Osteocyte (in vitro differentiated cells): ENCODE measurements around the gene TENT5C. TPM values are rescaled to one million over a fixed set of nuclear protein-coding genes. Genes with fewer than 3 reads are reported as not detected.

Experiments used
- DNase-seq: peaks from one replicate; pipeline ENCODE4 v3.0.0; 2021; ENCODE audit warnings: mixed read lengths; ENCODE audit not compliant: unreplicated experiment; ENCODE audit errors: extremely low spot score
- H3K27ac Mint-ChIP-seq: one replicate; pipeline ENCODE4 v1.8.0; 2021; ENCODE audit warnings: mild to moderate bottlenecking, mixed read lengths; ENCODE audit not compliant: unreplicated experiment
- H3K27me3 Mint-ChIP-seq: one replicate; pipeline ENCODE4 v1.8.0; 2021; ENCODE audit warnings: mixed read lengths; ENCODE audit not compliant: unreplicated experiment
- H3K36me3 Mint-ChIP-seq: one replicate; pipeline ENCODE4 v1.8.0; 2021; ENCODE audit warnings: mixed read lengths; ENCODE audit not compliant: unreplicated experiment
- H3K4me1 Mint-ChIP-seq: one replicate; pipeline ENCODE4 v1.8.0; 2021; ENCODE audit warnings: mixed read lengths; ENCODE audit not compliant: unreplicated experiment
- H3K4me3 Mint-ChIP-seq: one replicate; pipeline ENCODE4 v1.8.0; 2021; ENCODE audit warnings: mild to moderate bottlenecking, moderate library complexity, mixed read lengths; ENCODE audit not compliant: unreplicated experiment
- H3K9me3 Mint-ChIP-seq: one replicate; pipeline ENCODE4 v1.8.0; 2021; ENCODE audit warnings: mixed read lengths; ENCODE audit not compliant: unreplicated experiment
- total RNA-seq: library from RNA; stranded (reverse); gene quantifications from 2 replicates; pipeline ENCODE4 v1.2.1, GENCODE V29; 2021
- TF ChIP-seq, protein P1 (sequence below): fragments of 200-600 bp; sonication (generic); IDR thresholded peaks from 2 replicates; pipeline ENCODE4 v1.5.0; 2021; ENCODE audit warnings: antibody characterized with exemption, mild to moderate bottlenecking, moderate library complexity

Gene TENT5C
- total RNA-seq, 1 donor from 2014 or later: 0.08 TPM

DNA sequence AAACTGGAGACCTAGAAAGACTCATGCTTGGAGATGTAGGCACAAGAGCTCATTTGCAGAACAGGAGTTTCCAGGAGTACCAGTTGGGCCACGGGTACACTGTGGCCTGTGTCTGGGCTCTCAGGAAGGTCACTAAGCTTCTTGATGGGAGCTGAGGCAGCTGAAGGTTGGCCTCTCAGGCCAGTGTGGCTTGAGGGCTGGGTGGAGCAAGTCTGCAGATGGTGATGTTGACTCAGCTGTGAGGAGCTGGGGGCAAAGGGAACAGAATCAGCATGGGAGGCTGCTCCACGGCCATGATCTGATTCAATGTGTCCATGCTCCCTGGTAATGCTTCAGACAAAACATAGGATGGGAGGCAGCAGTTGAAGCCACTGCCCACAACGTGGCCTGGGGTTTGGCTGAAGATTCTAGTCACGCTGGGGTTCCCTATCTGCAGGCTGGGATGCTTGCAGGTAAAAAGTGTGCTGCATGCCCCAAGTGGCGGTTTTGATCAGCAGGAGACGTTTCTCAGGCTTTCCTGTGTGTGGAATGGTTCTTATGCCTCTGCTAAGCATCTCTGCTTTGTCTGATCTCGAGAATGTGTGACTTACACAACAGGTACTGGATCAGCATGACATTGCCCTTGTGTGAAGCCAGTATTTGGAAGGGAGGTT is 15.4 kb upstream of the TENT5C start:
- no peaks in the 10 kb centered on the region for H3K27me3 Mint-ChIP-seq
- TF ChIP-seq, protein P1, sequence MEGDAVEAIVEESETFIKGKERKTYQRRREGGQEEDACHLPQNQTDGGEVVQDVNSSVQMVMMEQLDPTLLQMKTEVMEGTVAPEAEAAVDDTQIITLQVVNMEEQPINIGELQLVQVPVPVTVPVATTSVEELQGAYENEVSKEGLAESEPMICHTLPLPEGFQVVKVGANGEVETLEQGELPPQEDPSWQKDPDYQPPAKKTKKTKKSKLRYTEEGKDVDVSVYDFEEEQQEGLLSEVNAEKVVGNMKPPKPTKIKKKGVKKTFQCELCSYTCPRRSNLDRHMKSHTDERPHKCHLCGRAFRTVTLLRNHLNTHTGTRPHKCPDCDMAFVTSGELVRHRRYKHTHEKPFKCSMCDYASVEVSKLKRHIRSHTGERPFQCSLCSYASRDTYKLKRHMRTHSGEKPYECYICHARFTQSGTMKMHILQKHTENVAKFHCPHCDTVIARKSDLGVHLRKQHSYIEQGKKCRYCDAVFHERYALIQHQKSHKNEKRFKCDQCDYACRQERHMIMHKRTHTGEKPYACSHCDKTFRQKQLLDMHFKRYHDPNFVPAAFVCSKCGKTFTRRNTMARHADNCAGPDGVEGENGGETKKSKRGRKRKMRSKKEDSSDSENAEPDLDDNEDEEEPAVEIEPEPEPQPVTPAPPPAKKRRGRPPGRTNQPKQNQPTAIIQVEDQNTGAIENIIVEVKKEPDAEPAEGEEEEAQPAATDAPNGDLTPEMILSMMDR: no peak
- H3K4me3 Mint-ChIP-seq: no peak overlapping the region
- H3K36me3 Mint-ChIP-seq: no peaks in the 10 kb centered on the region
- H3K9me3 Mint-ChIP-seq: no peaks in the 10 kb centered on the region
- DNase-seq: no peak
- peaks cover 11% of the 10 kb centered on the region for H3K4me1 Mint-ChIP-seq
- no peak overlapping the region for H3K27ac Mint-ChIP-seq

GRCh38 chr1:117591252-117591651 is 14.6 kb upstream of the TENT5C start:
- no peak overlapping the region for H3K27ac Mint-ChIP-seq
- H3K27me3 Mint-ChIP-seq: no peaks in the 10 kb centered on the region
- no peak for DNase-seq
- H3K36me3 Mint-ChIP-seq: no peaks in the 10 kb centered on the region
- no peak overlapping the region for H3K4me3 Mint-ChIP-seq
- no peaks in the 10 kb centered on the region for H3K9me3 Mint-ChIP-seq
- H3K4me1 Mint-ChIP-seq: peaks cover 11% of the 10 kb centered on the region
- TF ChIP-seq, protein P1: no peak

- no peaks in the 10 kb centered on the region for H3K36me3 Mint-ChIP-seq
- no peaks in the 10 kb centered on the region for H3K9me3 Mint-ChIP-seq
- no peak overlapping the region for H3K4me3 Mint-ChIP-seq
- TF ChIP-seq, protein P1: no peak
- H3K27me3 Mint-ChIP-seq: peaks cover 7% of the 10 kb centered on the region
- H3K27ac Mint-ChIP-seq: no peak overlapping the region
- no peak for DNase-seq
- H3K4me1 Mint-ChIP-seq: peaks cover 11% of the 10 kb centered on the region
Measured at GRCh38 chr1:117592155-117592554, 13.7 kb upstream of the TENT5C start.

DNA sequence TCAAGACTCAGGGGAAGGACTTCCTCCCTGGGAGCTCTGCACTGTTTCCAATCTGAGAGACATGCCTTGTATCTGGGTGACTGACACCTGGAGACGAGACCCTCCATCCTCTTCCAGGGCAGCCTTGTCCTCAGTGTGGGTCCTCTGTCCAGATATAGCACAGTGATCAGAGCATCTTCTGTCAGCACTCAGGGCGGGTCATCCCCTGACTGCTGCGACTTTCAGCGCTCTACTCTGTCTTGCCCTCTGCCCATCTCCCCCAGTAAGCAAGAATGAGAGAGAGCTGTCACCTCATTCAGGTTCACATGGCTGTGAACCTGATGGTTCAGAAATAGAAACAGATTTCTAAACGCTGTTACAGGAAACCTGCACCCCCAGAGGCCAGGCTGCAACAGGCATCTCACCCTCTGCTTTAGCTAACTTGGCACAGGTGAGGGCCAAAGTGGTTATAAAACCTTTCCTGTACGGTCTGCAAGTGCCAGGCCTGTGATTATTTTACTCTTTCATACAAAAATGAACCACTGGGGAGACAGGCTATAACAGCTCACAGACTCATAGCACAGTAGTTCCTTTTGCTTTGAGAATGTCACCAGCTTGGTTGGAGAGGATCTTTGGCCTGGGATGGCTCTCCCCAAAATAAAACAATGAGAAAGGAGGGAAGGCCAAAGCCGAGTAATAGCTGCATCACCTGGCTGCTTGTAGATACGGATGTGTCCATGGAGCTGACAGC is 11.4 kb upstream of the TENT5C start:
- Mint-ChIP-seq H3K4me3 (no peak overlapping the region), H3K9me3 (no peaks in the 10 kb centered on the region), H3K4me1 (peaks cover 11% of the 10 kb centered on the region), H3K36me3 (no peaks in the 10 kb centered on the region), H3K27ac (no peak overlapping the region), H3K27me3 (peaks cover 19% of the 10 kb centered on the region)
- TF ChIP-seq, protein P1: no peak
- no peak for DNase-seq

DNA sequence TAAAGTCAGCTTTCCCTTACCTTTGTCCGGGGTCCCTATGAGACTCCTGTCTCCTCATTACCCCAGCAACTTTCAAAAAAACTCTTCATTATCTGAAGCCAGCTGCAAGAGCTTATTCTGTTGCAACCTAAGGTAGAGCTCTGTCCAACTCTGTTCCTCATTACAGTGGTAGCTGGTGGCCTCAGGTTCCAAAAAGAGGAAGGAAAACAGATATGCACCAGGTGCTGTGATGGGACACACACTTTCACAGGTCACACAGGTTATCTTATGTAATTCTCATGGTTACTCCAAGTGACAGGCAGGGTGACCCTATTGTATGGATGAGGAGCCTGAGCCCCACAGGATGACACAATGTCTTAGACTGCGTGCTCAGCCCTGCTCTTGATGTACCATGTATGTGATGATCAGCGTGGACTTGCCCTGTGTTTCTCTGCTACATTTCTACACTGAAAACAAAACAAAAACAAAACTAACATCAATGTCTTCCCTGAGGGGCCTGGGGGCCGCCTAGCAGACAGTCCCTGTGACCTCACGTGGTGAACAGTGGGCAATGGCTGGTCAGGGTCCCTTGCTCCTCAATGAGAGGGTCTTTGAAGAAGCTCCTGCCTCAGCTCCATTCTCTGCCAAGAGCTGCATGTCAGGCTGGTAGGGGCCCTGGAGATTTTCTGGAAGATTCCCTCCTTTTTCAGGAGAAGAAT is 9.7 kb upstream of the TENT5C start:
- no peaks in the 10 kb centered on the region for H3K9me3 Mint-ChIP-seq
- no peaks in the 10 kb centered on the region for H3K4me1 Mint-ChIP-seq
- no peak overlapping the region for H3K27ac Mint-ChIP-seq
- H3K27me3 Mint-ChIP-seq: peaks cover 23% of the 10 kb centered on the region
- no peak overlapping the region for H3K4me3 Mint-ChIP-seq
- TF ChIP-seq, protein P1: no peak
- no peaks in the 10 kb centered on the region for H3K36me3 Mint-ChIP-seq
- DNase-seq: no peak
